ENCODE results near the gene TRIM33. TPM values are rescaled to one million over a fixed set of nuclear protein-coding genes. Genes with fewer than 3 reads are reported as not detected.

The TRIM33 gene
- total RNA-seq, 1 donor from 2014 or later: 31.8 TPM

GRCh38 chr1:114479134-114479533 is 31.9 kb downstream of the TRIM33 start:
- no peaks in the 10 kb centered on the region for H3K9me3 ChIP-seq (ENCODE audit: insufficient read depth, low read depth, low read length)
- no peak overlapping the region for H3K4me3 ChIP-seq (ENCODE audit: insufficient read depth, low read depth, low read length)
- H3K27ac ChIP-seq (ENCODE audit: low read depth, low read length): no peak overlapping the region
- H3K36me3 ChIP-seq (ENCODE audit: insufficient read depth, low read length): no peaks in the 10 kb centered on the region
- Mint-ChIP-seq H3K4me1 (ENCODE audit: low read depth, unreplicated experiment) (no peaks in the 10 kb centered on the region), H3K27ac (ENCODE audit: unreplicated experiment) (no peak overlapping the region), H3K27me3 (ENCODE audit: low read depth, unreplicated experiment) (no peaks in the 10 kb centered on the region), H3K9me3 (ENCODE audit: unreplicated experiment) (no peaks in the 10 kb centered on the region), H3K4me3 (ENCODE audit: unreplicated experiment) (no peak overlapping the region), H3K36me3 (ENCODE audit: low read depth, unreplicated experiment) (peaks cover 4% of the 10 kb centered on the region)
- H2AFZ ChIP-seq (ENCODE audit: low read depth, low read length): no peak overlapping the region
- TF ChIP-seq CTCF (IDR thresholded peaks at IDR 0.05; ENCODE audit: insufficient read depth, low read depth, low read length) (no peak), EZH2 (IDR thresholded peaks at IDR 0.05; ENCODE audit: insufficient read depth, low read length) (no peak)
- H3K9ac ChIP-seq (ENCODE audit: low read length): no peak overlapping the region
- no peaks in the 10 kb centered on the region for H3K4me1 ChIP-seq (ENCODE audit: insufficient read depth, low read length)
- no peak overlapping the region for H3K4me2 ChIP-seq (ENCODE audit: low read length)
- peaks cover 51% of the 10 kb centered on the region for H4K20me1 ChIP-seq (ENCODE audit: insufficient read depth, low read length)
- H3K79me2 ChIP-seq (ENCODE audit: insufficient read depth, low read length): peaks cover 88% of the 10 kb centered on the region
- DNase-seq (ENCODE audit: low read depth) (no peak), FAIRE-seq (no peak)
- no peaks in the 10 kb centered on the region for H3K27me3 ChIP-seq (ENCODE audit: insufficient read depth, low read length)

- Histone ChIP-seq H4K20me1 (ENCODE audit: insufficient read depth, low read length) (peaks cover 65% of the 10 kb centered on the region), H3K27me3 (ENCODE audit: insufficient read depth, low read length) (no peaks in the 10 kb centered on the region), H3K4me2 (ENCODE audit: low read length) (no peak overlapping the region), H3K27ac (ENCODE audit: low read depth, low read length) (no peak overlapping the region), H3K36me3 (ENCODE audit: insufficient read depth, low read length) (no peaks in the 10 kb centered on the region), H3K4me1 (ENCODE audit: insufficient read depth, low read length) (peaks cover 5% of the 10 kb centered on the region), H3K4me3 (ENCODE audit: insufficient read depth, low read depth, low read length) (no peak overlapping the region), H2AFZ (ENCODE audit: low read depth, low read length) (no peak overlapping the region), H3K9me3 (ENCODE audit: insufficient read depth, low read depth, low read length) (no peaks in the 10 kb centered on the region), H3K79me2 (ENCODE audit: insufficient read depth, low read length) (peaks cover 97% of the 10 kb centered on the region), H3K9ac (ENCODE audit: low read length) (no peak overlapping the region)
- H3K4me3 Mint-ChIP-seq (ENCODE audit: unreplicated experiment): no peak overlapping the region
- H3K9me3 Mint-ChIP-seq (ENCODE audit: unreplicated experiment): peaks cover 4% of the 10 kb centered on the region
- FAIRE-seq: no peak
- H3K4me1 Mint-ChIP-seq (ENCODE audit: low read depth, unreplicated experiment): peaks cover 3% of the 10 kb centered on the region
- DNase-seq (ENCODE audit: low read depth): no peak
- TF ChIP-seq CTCF (IDR thresholded peaks at IDR 0.05; ENCODE audit: insufficient read depth, low read depth, low read length) (no peak), EZH2 (IDR thresholded peaks at IDR 0.05; ENCODE audit: insufficient read depth, low read length) (no peak)
- no peak overlapping the region for H3K27ac Mint-ChIP-seq (ENCODE audit: unreplicated experiment)
- peaks cover 7% of the 10 kb centered on the region for H3K36me3 Mint-ChIP-seq (ENCODE audit: low read depth, unreplicated experiment)
- no peaks in the 10 kb centered on the region for H3K27me3 Mint-ChIP-seq (ENCODE audit: low read depth, unreplicated experiment)
Measured at GRCh38 chr1:114473796-114474195, 37.2 kb downstream of the TRIM33 start.

- TF ChIP-seq CTCF (IDR thresholded peaks at IDR 0.05; ENCODE audit: insufficient read depth, low read depth, low read length) (no peak), EZH2 (IDR thresholded peaks at IDR 0.05; ENCODE audit: insufficient read depth, low read length) (no peak)
- Histone ChIP-seq H2AFZ (ENCODE audit: low read depth, low read length) (no peak overlapping the region), H3K9ac (ENCODE audit: low read length) (no peak overlapping the region), H3K4me2 (ENCODE audit: low read length) (no peak overlapping the region), H3K27me3 (ENCODE audit: insufficient read depth, low read length) (no peaks in the 10 kb centered on the region), H3K4me3 (ENCODE audit: insufficient read depth, low read depth, low read length) (no peak overlapping the region), H3K27ac (ENCODE audit: low read depth, low read length) (no peak overlapping the region), H3K36me3 (ENCODE audit: insufficient read depth, low read length) (no peaks in the 10 kb centered on the region), H3K4me1 (ENCODE audit: insufficient read depth, low read length) (peaks cover 8% of the 10 kb centered on the region), H3K9me3 (ENCODE audit: insufficient read depth, low read depth, low read length) (no peaks in the 10 kb centered on the region), H4K20me1 (ENCODE audit: insufficient read depth, low read length) (peaks cover 66% of the 10 kb centered on the region), H3K79me2 (ENCODE audit: insufficient read depth, low read length) (peaks cover 97% of the 10 kb centered on the region)
- DNase-seq (ENCODE audit: low read depth): no peak
- Mint-ChIP-seq H3K4me1 (ENCODE audit: low read depth, unreplicated experiment) (peaks cover 12% of the 10 kb centered on the region), H3K4me3 (ENCODE audit: unreplicated experiment) (no peak overlapping the region), H3K9me3 (ENCODE audit: unreplicated experiment) (peaks cover 4% of the 10 kb centered on the region), H3K36me3 (ENCODE audit: low read depth, unreplicated experiment) (peaks cover 10% of the 10 kb centered on the region), H3K27ac (ENCODE audit: unreplicated experiment) (no peak overlapping the region), H3K27me3 (ENCODE audit: low read depth, unreplicated experiment) (no peaks in the 10 kb centered on the region)
- no peak for FAIRE-seq
Measured at GRCh38 chr1:114472408-114472807, 38.6 kb downstream of the TRIM33 start.
